SK-N-SH treated with all-trans-retinoic acid at 6 μM for 48 hours (cell line): ENCODE data around the gene RIN3.

Experiments used
- ATAC-seq: fragments of 200-7000 bp; cut with Tn5 transposase; 3 replicates; pipeline ENCODE4 v1.9.1; 2020; ENCODE audit warnings: mild to moderate bottlenecking, moderate library complexity
- ARNTL ChIP-seq: fragments of 450-650 bp; formaldehyde crosslinking; IDR thresholded peaks from 2 replicates; pipeline ENCODE4 v1.5.0; 2020; ENCODE audit warnings: low read depth, mild to moderate bottlenecking, moderate library complexity, borderline replicate concordance
- BACH2 ChIP-seq: fragments of 250-450 bp; sonication (Bioruptor Pico); IDR thresholded peaks from 2 replicates; pipeline ENCODE4 v1.9.0; 2021; ENCODE audit warnings: mild to moderate bottlenecking, borderline replicate concordance
- CSDC2 ChIP-seq: fragments of 250-450 bp; sonication (Bioruptor Pico); IDR thresholded peaks from 2 replicates; pipeline ENCODE4 v1.5.0; 2020; ENCODE audit warnings: mild to moderate bottlenecking, moderate library complexity
- CSRNP3 ChIP-seq: fragments of 250-450 bp; sonication (Bioruptor Pico); IDR thresholded peaks from 2 replicates; pipeline ENCODE4 v1.5.1; 2021; ENCODE audit warnings: mild to moderate bottlenecking, moderate library complexity
- ESRRG ChIP-seq: fragments of 250-450 bp; sonication (Bioruptor Pico); IDR thresholded peaks from 2 replicates; pipeline ENCODE4 v1.6.1; 2021; ENCODE audit warnings: mild to moderate bottlenecking
- GLIS3 ChIP-seq: fragments of 250-450 bp; sonication (Bioruptor Pico); IDR thresholded peaks from 2 replicates; pipeline ENCODE4 v1.5.0; 2020; ENCODE audit warnings: mild to moderate bottlenecking, moderate library complexity
- ISL1 ChIP-seq: fragments of 250-450 bp; sonication (Bioruptor Pico); IDR thresholded peaks from 2 replicates; pipeline ENCODE4 v2.1.2; 2022; ENCODE audit warnings: mild to moderate bottlenecking, moderate library complexity
- PATZ1 ChIP-seq: fragments of 250-450 bp; sonication (Bioruptor Pico); IDR thresholded peaks from 2 replicates; pipeline ENCODE4 v1.8.0; 2020; ENCODE audit warnings: mild to moderate bottlenecking, moderate library complexity, borderline replicate concordance
- POU6F1 ChIP-seq: fragments of 250-450 bp; sonication (Bioruptor Pico); IDR thresholded peaks from 2 replicates; pipeline ENCODE4 v1.8.0; 2021; ENCODE audit warnings: low read depth, mild to moderate bottlenecking, moderate library complexity, borderline replicate concordance
- PPARA ChIP-seq: fragments of 250-450 bp; sonication (Bioruptor Pico); IDR thresholded peaks from 2 replicates; pipeline ENCODE4 v1.5.0; 2020; ENCODE audit warnings: mild to moderate bottlenecking, borderline replicate concordance
- RARB ChIP-seq: fragments of 250-450 bp; sonication (Bioruptor Pico); IDR thresholded peaks from 2 replicates; pipeline ENCODE4 v1.8.0; 2021; ENCODE audit warnings: mild to moderate bottlenecking, moderate library complexity
- SNAI2 ChIP-seq: fragments of 250-450 bp; sonication (Bioruptor Pico); IDR thresholded peaks from 2 replicates; pipeline ENCODE4 v1.5.0; 2020; ENCODE audit warnings: mild to moderate bottlenecking, moderate library complexity
- TCF4 ChIP-seq: fragments of 250-450 bp; sonication (Bioruptor Pico); IDR thresholded peaks from 2 replicates; pipeline ENCODE4 v1.8.0; 2021; ENCODE audit warnings: mild to moderate bottlenecking, moderate library complexity, borderline replicate concordance
- TOX ChIP-seq: fragments of 250-450 bp; sonication (Bioruptor Pico); IDR thresholded peaks from 2 replicates; pipeline ENCODE4 v1.8.0; 2021; ENCODE audit warnings: mild to moderate bottlenecking, moderate library complexity, borderline replicate concordance
- TSHZ2 ChIP-seq: fragments of 250-450 bp; sonication (Bioruptor Pico); IDR thresholded peaks from 2 replicates; pipeline ENCODE4 v1.5.0; 2020; ENCODE audit warnings: mild to moderate bottlenecking, moderate library complexity
- ZC3H10 ChIP-seq: fragments of 250-450 bp; sonication (Bioruptor Pico); IDR thresholded peaks from 2 replicates; pipeline ENCODE4 v1.5.1; 2021; ENCODE audit warnings: mild to moderate bottlenecking, moderate library complexity
- ZFP3 ChIP-seq: fragments of 250-450 bp; sonication (Bioruptor Pico); IDR thresholded peaks from 2 replicates; pipeline ENCODE4 v1.5.0; 2020; ENCODE audit warnings: mild to moderate bottlenecking, moderate library complexity
- ZFP30 ChIP-seq: fragments of 450-650 bp; formaldehyde crosslinking; IDR thresholded peaks from 2 replicates; pipeline ENCODE4 v1.5.0; 2022; ENCODE audit warnings: mild to moderate bottlenecking, moderate library complexity
- ZNF565 ChIP-seq: fragments of 450-650 bp; formaldehyde crosslinking; conservative IDR thresholded peaks from 2 replicates; pipeline ENCODE4 v1.5.0; 2020; ENCODE audit warnings: low read depth, mild to moderate bottlenecking, moderate library complexity
- ZNF70 ChIP-seq: fragments of 450-650 bp; formaldehyde crosslinking; IDR thresholded peaks from 2 replicates; pipeline ENCODE4 v1.5.0; 2020; ENCODE audit warnings: mild to moderate bottlenecking, moderate library complexity
- ZNF8 ChIP-seq: fragments of 450-650 bp; formaldehyde crosslinking; IDR thresholded peaks from 2 replicates; pipeline ENCODE4 v1.5.0; 2020; ENCODE audit warnings: mild to moderate bottlenecking, moderate library complexity

RIN3 gene

GRCh38 chr14:92515546-92516343 is 2.2 kb downstream of the RIN3 start:
- TF ChIP-seq ZC3H10 (no peak), CSDC2 (CRISPR knock-in tag) (no peak), PATZ1 (CRISPR knock-in tag) (no peak)
- no peak for ATAC-seq

- ATAC-seq: no peak
- TF ChIP-seq BACH2 (CRISPR knock-in tag) (no peak), ZNF565 (CRISPR knock-in tag) (no peak), TOX (no peak)
These were observed 2.9 kb downstream of the RIN3 start for GRCh38 chr14:92516344-92516965.

- no peak for ATAC-seq
- TF ChIP-seq SNAI2 (CRISPR knock-in tag) (no peak), ESRRG (CRISPR knock-in tag) (no peak), ARNTL (CRISPR knock-in tag) (no peak), ZC3H10 (no peak), TCF4 (CRISPR knock-in tag) (no peak), ZFP30 (CRISPR knock-in tag) (no peak), CSDC2 (CRISPR knock-in tag) (no peak), POU6F1 (CRISPR knock-in tag) (no peak), GLIS3 (CRISPR knock-in tag) (no peak), RARB (CRISPR knock-in tag) (no peak), TSHZ2 (CRISPR knock-in tag) (no peak), BACH2 (CRISPR knock-in tag) (no peak), ZFP3 (CRISPR knock-in tag) (no peak), ZNF8 (no peak)
These were observed 3.5 kb downstream of the RIN3 start for GRCh38 chr14:92516966-92517506.

GRCh38 chr14:92517761-92518160 is 4.2 kb downstream of the RIN3 start:
- ATAC-seq: no peak
- TF ChIP-seq SNAI2 (CRISPR knock-in tag): no peak
- TF ChIP-seq CSRNP3: no peak
- no peak for TF ChIP-seq PPARA (CRISPR knock-in tag)
- TF ChIP-seq POU6F1 (CRISPR knock-in tag): no peak
- TF ChIP-seq CSDC2 (CRISPR knock-in tag): no peak
- TF ChIP-seq ZNF70: no peak
- no peak for TF ChIP-seq RARB (CRISPR knock-in tag)
- TF ChIP-seq BACH2 (CRISPR knock-in tag): no peak
- TF ChIP-seq ISL1 (CRISPR knock-in tag): no peak
- TF ChIP-seq ARNTL (CRISPR knock-in tag): no peak
- no peak for TF ChIP-seq ZNF8
- TF ChIP-seq TSHZ2 (CRISPR knock-in tag): no peak
- no peak for TF ChIP-seq TOX
- TF ChIP-seq TCF4 (CRISPR knock-in tag): no peak
